NCI-H2107 (cell line): ENCODE results near the gene PLOD1.
A peak's percentile ranks its signal among the peaks of the same experiment; 100 is the strongest.
"Not testable (repeated sequence)": the region's sequence is repeated elsewhere in the genome, so short reads cannot be mapped to it uniquely, and the experiment has no call there.

Source experiments
- DNase-seq: peaks from one replicate; lab custom pipeline; 2025; lab: John Stamatoyannopoulos, UW

Gene PLOD1

GRCh38 chr1:11934302-11935056 is at the start of gene PLOD1:
Gene PLOD1, plus strand, starts transcription at chr1:11934717. Its CDS starts 63 bp downstream, at chr1:11934780.
- peak; percentile 35 for DNase-seq

GRCh38 chr1:11885916-11886315 is 48.6 kb upstream of the PLOD1 start:
- DNase-seq, result no peak

GRCh38 chr1:11886986-11887665 is 47.4 kb upstream of the PLOD1 start:
- DNase-seq, result no peak

GRCh38 chr1:11887666-11888007 is 46.9 kb upstream of the PLOD1 start:
- no peak for DNase-seq

GRCh38 chr1:11888206-11888876 is 46.2 kb upstream of the PLOD1 start:
- no peak for DNase-seq

- DNase-seq, result no peak
These were observed 45.7 kb upstream of the PLOD1 start for GRCh38 chr1:11888877-11889208.

- no peak for DNase-seq
These were observed 42.9 kb upstream of the PLOD1 start for GRCh38 chr1:11891433-11892186.

GRCh38 chr1:11893907-11894251 is 40.6 kb upstream of the PLOD1 start:
- DNase-seq, result peak; percentile 73

- not testable (repeated sequence) for DNase-seq
These were observed 40.0 kb upstream of the PLOD1 start for GRCh38 chr1:11894501-11894900.

- no peak for DNase-seq
These were observed 36.3 kb upstream of the PLOD1 start for GRCh38 chr1:11898086-11898785.

- no peak for DNase-seq
These were observed 35.6 kb upstream of the PLOD1 start for GRCh38 chr1:11898831-11899467.

- DNase-seq, result not testable (repeated sequence)
These were observed 33.1 kb upstream of the PLOD1 start for GRCh38 chr1:11901446-11901845.

- no peak for DNase-seq
These were observed 31.3 kb upstream of the PLOD1 start for GRCh38 chr1:11903210-11903609.

- not testable (repeated sequence) for DNase-seq
These were observed 30.4 kb upstream of the PLOD1 start for GRCh38 chr1:11904156-11904555.

- DNase-seq, result no peak
These were observed 29.5 kb upstream of the PLOD1 start for GRCh38 chr1:11904978-11905377.

- DNase-seq, result no peak
These were observed 27.6 kb upstream of the PLOD1 start for GRCh38 chr1:11906870-11907269.

GRCh38 chr1:11907275-11908094 is 27.0 kb upstream of the PLOD1 start:
- DNase-seq, result peak; percentile 90

GRCh38 chr1:11908095-11908675 is 26.3 kb upstream of the PLOD1 start:
- peak; percentile 81 for DNase-seq

GRCh38 chr1:11910914-11911228 is 23.6 kb upstream of the PLOD1 start:
- DNase-seq, result not testable (repeated sequence)

- DNase-seq, result no peak
These were observed 22.5 kb upstream of the PLOD1 start for GRCh38 chr1:11912000-11912399.
